A549 (cell line): ENCODE data around the gene SYT6.

Experiments used
- POLR2AphosphoS2 ChIP-seq: conservative IDR thresholded peaks from 2 replicates; pipeline ENCODE4 v1.6.1; 2012; ENCODE audit warnings: low read length, improper control_type of control experiment, inconsistent platforms
- SMC3 ChIP-seq: fragments of >200 bp; sonication (Bioruptor Twin); formaldehyde crosslinking; IDR thresholded peaks from 3 replicates; pipeline ENCODE4 v1.6.1; 2018; ENCODE audit warnings: inconsistent platforms

GRCh38 chr1:114181356-114181755, 27.7 kb upstream of the SYT6 start:
- TF ChIP-seq SMC3 (no peak), POLR2AphosphoS2 (no peak)
